Measurements from ENCODE around the gene PIEZO2.

The PIEZO2 gene

DNA sequence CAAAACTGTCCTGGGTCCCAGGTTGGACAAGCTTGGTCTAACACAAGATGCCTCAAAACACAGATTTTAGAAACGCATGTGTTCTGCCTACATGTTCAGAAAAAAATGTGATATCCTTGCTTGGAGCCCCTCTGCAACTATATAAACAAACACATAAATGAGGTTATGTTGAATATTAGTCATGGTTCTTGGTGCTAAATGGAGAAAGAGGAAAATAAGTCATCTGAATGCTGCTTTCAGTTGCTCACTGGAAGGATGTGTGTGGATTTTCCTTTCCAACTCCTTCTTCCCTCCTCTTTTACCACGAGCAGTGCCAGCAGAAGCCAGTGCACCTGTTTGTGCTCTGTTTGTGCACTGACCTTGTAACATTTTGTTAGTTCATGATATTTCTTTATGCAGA is 85.3 kb downstream of the PIEZO2 start:
- no peak for DNase-seq

DNA sequence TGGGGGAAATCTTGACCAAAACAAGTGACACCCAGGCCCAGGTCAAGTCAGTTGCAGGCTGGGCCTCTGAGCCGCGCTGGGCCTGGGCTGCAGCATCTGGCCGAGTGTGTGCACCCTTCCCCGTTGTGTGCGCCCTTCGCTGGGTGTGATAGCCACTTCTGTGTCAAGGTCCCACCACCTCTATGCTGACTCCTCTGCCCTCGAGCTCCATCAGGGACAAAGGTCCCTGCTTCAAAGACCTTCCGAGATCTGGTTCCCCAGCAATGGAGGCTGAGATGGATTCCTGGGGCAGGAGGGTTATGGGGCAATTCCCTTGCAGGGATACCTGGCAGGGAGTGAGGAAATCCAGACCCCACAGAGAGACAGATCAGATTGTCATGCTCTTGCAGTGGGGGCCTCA is 93.6 kb downstream of the PIEZO2 start:
- DNase-seq = no peak

- DNase-seq = no peak
These were observed 94.9 kb downstream of the PIEZO2 start for GRCh38 chr18:11054497-11054896.

- no peak for DNase-seq
These were observed 96.1 kb downstream of the PIEZO2 start for GRCh38 chr18:11053293-11053692.

DNA sequence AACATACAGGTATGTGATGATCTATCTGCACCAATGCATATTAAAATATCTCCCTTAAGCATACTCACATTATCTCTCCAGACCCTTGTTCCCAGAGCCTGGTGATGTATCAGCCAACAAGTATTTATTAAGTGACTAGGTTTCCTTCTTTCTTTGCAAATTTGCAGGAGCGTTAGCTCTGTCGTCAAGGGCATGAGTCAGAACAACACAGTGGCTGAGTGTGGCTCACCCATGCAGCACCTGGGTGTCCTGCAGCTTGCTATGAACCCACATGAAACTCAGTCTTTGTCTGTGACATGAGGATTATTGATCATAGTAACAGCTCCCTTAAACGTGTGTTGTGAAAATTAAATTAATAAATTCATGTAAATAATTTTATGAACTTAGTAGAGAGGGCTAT is 96.6 kb downstream of the PIEZO2 start:
- DNase-seq = no peak

- no peak for DNase-seq
These were observed 97.9 kb downstream of the PIEZO2 start for GRCh38 chr18:11051462-11051861.

DNA sequence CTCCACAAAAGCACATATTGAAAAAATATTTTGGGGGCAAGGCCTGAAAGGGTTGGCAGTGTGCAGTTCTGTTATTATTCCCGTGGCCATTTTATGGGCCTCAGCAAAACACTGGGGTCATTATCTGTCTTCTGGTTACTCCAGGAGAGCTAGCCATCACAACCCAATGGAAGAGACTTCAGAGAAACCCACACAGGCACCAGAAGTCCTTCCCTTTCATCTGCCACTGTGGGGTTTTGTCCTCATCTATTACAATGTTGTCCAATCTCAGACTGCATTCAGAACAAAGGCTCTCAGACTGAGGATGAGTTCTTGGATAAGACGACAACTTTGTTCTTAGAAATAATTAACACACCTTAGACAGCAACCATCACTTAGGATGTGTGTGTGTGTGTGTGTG is 98.4 kb downstream of the PIEZO2 start:
- no peak for DNase-seq

DNA sequence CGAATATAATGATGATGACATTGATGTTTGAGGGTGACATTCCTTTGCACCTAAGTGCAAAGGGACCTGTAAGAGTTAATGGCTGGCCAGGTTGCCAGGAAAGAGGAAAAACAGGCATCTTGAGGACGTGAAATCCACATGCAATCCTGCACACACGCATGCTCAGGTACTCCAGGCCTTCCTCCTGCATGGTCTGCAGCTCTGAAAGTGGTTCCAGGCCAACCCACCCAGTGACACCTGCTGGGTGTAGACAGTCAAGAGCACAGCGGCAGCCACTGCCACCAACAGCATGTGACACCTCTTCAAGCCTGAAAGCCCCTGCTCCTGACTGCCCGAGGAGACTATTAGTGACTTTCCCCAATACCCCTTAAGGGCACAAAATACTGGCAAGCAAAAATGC is 101.6 kb downstream of the PIEZO2 start:
- DNase-seq = no peak

GRCh38 chr18:11047156-11047555 is 102.2 kb downstream of the PIEZO2 start:
- DNase-seq = no peak

DNA sequence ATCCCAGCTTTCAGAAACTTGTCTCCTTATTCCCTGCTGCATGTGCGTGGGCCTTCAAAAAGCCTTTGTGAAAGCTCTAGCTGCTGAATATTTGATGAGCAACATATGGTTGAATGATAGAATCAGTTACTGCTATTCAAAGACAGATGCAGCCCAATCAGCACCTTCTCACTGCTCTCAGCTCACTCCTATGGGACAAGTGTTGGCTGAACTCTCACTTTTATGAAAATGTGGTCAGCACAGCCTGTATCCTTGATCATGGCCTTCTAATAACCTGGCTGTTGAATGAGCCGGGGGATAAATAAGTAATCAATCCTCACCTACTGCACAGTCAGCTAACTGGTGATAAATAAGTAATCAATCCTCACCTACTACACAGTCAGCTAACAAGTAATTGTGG is 103.2 kb downstream of the PIEZO2 start:
- no peak for DNase-seq

DNA sequence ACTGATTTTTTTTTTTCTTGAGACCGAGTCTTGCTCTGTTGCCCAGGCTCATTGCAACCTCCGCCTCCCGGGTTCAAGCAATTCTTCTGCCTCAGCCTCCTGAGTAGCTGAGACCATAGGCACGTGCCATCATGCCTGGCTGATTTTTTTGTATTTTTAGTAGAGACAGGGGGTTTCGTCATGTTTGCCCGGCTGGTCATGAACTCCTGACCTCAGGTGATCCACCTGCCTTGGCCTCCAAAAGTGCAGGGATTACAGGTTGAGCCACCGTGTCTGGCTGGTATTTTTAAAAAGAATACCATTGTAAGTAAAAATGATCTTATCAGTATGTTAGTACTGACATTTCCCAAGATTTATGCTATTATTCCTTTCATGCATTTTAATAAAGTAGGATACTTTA is 105.7 kb downstream of the PIEZO2 start:
- no peak for DNase-seq

DNA sequence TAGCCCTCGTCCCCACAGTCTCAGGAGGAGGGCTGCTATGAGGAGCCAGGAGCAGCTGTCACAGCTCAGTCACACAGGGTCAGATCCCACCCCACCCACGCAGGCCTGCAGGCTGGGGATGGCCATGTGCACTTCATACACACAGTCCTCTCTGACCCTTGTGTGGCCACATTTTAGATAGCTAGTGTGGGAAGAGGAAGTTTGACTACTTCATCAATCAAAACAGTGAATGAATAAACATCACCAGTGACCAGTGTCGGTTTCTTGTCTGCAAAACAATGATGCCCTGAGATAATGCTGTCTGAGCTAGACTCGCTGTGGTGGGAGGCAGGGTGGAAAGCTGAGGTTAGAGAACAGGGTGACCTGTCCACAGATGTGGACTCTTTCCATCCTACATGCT is 107.1 kb downstream of the PIEZO2 start:
- DNase-seq = no peak

DNA sequence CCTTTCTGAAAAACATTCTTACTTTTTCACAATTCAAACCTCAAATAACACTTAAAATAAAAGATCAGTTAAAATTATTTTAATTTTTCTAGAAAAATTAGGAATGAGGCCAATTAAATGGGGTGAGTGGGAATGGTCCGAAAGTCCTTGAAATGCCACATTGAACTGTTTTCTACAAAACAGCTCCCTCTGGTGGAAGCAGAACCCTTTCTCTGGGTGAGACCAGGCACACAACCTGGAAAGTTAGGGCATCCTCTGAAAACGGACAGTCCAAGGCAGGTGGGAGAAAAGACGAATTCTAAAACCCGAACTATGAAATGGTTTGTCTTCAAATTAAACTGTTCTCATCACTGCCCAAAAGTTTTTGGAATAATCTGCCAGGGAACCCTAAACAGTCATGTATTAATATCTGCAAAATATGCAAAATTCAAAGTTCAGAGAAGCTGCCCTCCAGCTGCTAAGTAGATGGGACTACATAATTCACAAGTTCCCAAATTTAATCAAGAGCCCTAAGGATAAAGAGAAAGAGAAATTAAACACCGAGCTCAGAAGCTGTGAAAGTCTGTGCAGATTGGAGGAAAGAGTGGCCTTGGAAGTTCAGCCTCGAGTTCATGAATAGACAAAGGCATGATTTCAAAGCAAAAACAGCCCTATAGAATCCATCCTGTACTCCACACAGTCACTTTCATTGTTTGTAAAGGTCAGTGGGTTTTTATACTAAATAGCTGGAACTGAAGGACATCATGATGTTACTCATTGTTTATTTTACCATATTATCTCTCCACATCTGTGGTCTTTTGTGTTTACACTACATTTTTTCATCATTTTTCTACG is 108.3 kb downstream of the PIEZO2 start:
- DNase-seq = no peak

DNA sequence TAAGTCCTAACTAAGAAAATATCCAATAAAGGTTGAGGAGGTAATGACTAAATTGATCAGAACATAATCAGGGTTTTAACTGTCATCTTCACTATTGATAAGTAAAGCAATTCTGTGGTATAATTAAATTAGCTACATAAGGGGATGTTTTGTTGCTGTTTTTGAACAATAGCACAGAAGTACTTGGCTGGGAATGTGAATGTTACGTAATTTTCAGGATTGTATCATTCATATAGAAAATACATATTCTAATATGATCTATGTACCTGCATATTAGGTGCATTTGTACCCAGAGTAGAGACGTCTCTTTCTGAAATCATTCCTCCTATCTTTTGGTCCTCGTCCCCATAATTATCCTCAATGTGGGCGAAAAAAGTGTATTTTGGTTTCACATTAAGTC is 109.0 kb downstream of the PIEZO2 start:
- no peak for DNase-seq

DNA sequence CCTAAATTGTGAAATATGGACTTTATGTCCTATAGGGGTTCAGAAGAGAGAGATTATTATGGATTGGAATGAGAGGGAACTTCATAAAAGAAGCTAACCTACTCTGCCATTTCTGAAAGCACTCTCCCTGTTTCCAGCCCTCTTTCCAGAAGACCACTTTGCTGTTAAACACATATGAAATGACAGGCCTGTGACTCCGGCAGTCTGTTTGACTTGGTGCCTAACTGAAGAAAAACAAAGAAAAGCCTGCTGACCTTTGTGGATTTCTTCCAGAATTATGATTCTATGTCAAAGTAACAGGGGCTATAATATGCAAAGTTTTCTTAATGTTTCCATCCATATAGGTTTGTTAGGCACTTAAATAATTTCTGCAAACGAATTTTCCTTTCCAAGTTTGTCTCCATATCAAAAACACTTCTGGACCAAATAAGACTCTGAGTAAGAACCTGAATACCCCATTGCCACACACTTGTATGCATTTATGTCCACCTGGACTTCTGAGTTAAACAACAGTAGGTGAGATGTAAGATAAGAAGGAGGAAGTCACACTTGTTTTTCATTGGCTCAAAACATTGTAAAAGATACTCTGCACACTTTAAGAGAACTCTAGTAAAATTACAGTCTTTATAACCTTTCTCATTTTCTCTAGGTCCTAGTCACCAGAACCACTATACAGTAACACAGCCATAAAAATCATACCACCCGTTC is 111.7 kb downstream of the PIEZO2 start:
- no peak for DNase-seq

- DNase-seq = no peak
These were observed 113.4 kb downstream of the PIEZO2 start for GRCh38 chr18:11035814-11036495.

GRCh38 chr18:11035376-11035775 is 114.0 kb downstream of the PIEZO2 start:
- no peak for DNase-seq

DNA sequence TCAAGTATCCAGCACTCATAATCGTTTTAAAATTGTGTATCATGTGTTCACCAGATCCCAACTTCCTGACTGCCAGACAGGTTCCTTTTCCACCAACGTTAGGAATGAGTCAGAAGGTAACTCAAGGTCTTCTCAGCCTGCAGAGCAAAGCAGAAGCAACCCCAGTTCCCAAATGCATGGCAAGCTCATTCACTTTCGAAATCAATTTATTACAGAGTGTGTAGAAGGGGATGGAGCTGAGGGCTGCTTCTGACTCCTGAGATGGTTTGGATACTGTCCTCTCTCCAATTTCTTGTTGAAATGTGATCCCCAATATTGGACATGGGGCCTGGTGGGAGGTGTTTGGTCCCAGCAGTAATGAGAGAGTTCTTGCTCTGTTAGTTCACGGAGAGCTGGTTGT is 114.5 kb downstream of the PIEZO2 start:
- DNase-seq = no peak

DNA sequence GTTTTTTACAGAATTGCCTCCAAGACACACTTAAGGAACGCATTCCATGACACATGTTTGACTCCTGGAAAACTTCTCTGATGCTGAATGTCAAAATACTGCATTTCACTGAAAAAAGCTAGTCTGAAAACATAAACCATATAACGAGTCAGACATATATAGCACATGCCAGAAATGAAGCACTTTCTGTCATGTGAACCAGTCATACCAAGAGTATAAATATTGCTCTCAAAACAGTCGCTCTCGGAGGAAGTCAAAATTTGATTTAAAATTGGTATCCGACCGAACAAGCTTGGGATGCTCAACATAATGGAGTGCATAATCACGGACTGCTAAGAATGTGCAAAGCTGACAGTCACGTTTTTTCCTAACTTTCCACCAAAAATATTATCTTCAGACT is 115.9 kb downstream of the PIEZO2 start:
- no peak for DNase-seq

DNA sequence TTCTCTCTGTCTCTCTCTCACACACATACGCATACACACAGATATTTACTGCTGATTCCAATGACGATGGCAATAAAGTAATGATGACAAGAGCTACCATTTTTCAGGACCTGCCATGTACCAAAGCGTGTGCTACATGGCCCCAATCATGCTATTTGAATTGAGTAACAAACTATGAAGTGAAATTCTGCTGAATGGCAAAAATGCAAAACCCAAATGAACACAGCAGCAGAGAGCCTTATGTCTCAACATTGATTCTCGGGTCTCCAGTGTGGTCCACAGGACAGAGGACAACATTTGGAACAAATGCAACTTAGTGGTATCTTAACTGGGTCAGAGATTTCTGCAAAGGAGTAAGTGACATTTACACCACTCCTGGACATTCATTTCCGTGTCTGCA is 117.4 kb downstream of the PIEZO2 start:
- DNase-seq = no peak

DNA sequence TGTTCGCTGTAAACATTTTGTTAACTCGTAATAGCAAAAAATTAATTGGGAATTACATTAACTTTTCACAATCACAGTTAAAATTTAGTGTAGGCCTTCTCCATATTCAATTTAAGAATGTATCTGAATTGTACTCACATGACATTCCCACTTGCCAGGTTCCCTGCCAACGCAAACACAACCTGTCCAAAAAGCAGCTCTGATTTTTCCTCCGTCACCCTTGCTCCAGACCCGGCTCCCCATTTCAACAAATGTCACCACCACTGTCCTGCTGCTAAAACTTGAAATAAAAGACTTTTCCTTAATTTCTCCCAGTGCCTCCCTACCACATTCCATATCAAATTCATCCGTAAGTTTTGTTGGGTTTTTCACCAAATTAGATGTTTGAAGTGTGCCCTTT is 120.3 kb downstream of the PIEZO2 start:
- DNase-seq = no peak

DNA sequence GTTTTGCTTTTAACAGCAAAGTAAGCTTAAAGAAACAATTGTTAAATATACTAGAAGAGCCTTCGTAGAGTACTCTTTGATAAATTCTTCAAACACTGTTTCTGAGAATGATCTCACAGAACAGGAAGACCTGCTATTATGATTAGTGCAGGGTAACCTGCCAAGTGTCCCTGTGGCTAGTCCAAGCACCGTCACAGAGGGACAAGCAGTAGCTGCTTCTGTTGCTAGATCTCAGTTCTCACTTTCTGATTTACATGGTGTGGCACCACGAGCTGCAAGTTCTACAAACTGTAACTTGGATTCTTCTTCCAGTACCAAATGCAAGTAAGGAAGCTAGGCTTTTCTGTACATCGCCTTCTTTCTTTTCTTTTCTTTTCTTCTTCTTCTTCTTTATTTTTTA is 121.5 kb downstream of the PIEZO2 start:
- DNase-seq = no peak

DNA sequence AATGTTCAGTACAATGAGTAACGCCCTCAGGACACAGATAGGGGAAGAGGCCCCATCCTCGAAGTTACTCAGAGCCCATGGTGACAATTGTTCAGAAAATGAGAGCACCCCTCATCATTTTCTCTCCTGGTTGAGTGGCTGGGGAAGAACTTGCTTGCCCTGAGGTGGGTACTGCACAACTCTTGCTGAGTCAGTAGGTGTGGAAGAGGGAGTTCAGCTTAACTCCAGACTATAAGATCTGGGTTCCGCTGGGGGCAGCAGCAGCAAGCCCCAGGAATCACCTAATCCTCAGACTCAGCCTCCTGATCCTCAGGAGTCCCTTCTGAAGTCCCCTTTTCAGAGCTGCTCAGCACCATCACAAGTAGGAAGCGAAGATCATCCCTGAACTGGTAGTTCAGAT is 123.7 kb downstream of the PIEZO2 start:
- DNase-seq = no peak

All from left hindlimb (tissue), 1 donor.